Umbilical cord (tissue), 2 donors: ENCODE measurements around the gene HDAC9. TPM values are rescaled to one million over a fixed set of nuclear protein-coding genes. Genes with fewer than 3 reads are reported as not detected.

Experiments used
- DNase-seq: peaks from one replicate; pipeline ENCODE4 v3.0.0-alpha.2; 2015; ENCODE audit warnings: low spot score
- total RNA-seq: library from RNA; depleted of rRNA; stranded (reverse); fragments of >200 nt; gene quantifications from one replicate; pipeline ENCODE4 v1.2.3, GENCODE V29; 2014; ENCODE audit warnings: low replicate concordance; ENCODE audit not compliant: insufficient read depth

HDAC9 gene
- total RNA-seq, 1 donor from 2014 or later: 18.3 TPM

GRCh38 chr7:18780938-18781337 is 285.4 kb downstream of the HDAC9 start:
- no peak for DNase-seq

GRCh38 chr7:18786196-18786727 is 290.7 kb downstream of the HDAC9 start:
- DNase-seq: no peak

- no peak for DNase-seq
These were observed 291.2 kb downstream of the HDAC9 start for GRCh38 chr7:18786796-18787195.

- no peak for DNase-seq
These were observed 292.5 kb downstream of the HDAC9 start for GRCh38 chr7:18788026-18788425.

GRCh38 chr7:18792871-18793595 is 297.5 kb downstream of the HDAC9 start:
- DNase-seq: peak; percentile 82

- DNase-seq: no peak
These were observed 300.7 kb downstream of the HDAC9 start for GRCh38 chr7:18796216-18796615.

GRCh38 chr7:18798088-18798906 is 302.7 kb downstream of the HDAC9 start:
- no peak for DNase-seq

- DNase-seq: no peak
These were observed 304.4 kb downstream of the HDAC9 start for GRCh38 chr7:18799899-18800298.

- DNase-seq: peak; percentile 84
These were observed 308.4 kb downstream of the HDAC9 start for GRCh38 chr7:18803923-18804322.

- DNase-seq: no peak
These were observed 310.6 kb downstream of the HDAC9 start for GRCh38 chr7:18806177-18806576.

GRCh38 chr7:18808026-18808425 is 312.5 kb downstream of the HDAC9 start:
- no peak for DNase-seq

GRCh38 chr7:18815261-18815960 is 319.9 kb downstream of the HDAC9 start:
- no peak for DNase-seq

GRCh38 chr7:18820981-18821380 is 325.4 kb downstream of the HDAC9 start:
- DNase-seq: no peak

- no peak for DNase-seq
These were observed 326.0 kb downstream of the HDAC9 start for GRCh38 chr7:18821554-18821953.

GRCh38 chr7:18824157-18824556 is 328.6 kb downstream of the HDAC9 start:
- DNase-seq: no peak

GRCh38 chr7:18828260-18828993 is 332.9 kb downstream of the HDAC9 start:
- DNase-seq: peak; percentile 27

- peak; percentile 18 for DNase-seq
These were observed 333.7 kb downstream of the HDAC9 start for GRCh38 chr7:18828994-18829857.

- peak; percentile 68 for DNase-seq
These were observed 334.3 kb downstream of the HDAC9 start for GRCh38 chr7:18829858-18830285.

GRCh38 chr7:18831419-18831818 is 335.9 kb downstream of the HDAC9 start:
- DNase-seq: no peak

GRCh38 chr7:18831943-18832342 is 336.4 kb downstream of the HDAC9 start:
- no peak for DNase-seq
